Colon (tissue), 2 donors: ENCODE results near the gene TMEM120A.

Source experiments
- FAIRE-seq: peaks from 2 replicates; lab custom pipeline; 2012; peaks lifted over from hg19 to GRCh38; lab: Jason Lieb, UNC
- donor health status: control.
- donor health status: control.

TMEM120A gene

GRCh38 chr7:75995052-75995471, 667 bp upstream of the TMEM120A start:
- no peak for FAIRE-seq

DNA sequence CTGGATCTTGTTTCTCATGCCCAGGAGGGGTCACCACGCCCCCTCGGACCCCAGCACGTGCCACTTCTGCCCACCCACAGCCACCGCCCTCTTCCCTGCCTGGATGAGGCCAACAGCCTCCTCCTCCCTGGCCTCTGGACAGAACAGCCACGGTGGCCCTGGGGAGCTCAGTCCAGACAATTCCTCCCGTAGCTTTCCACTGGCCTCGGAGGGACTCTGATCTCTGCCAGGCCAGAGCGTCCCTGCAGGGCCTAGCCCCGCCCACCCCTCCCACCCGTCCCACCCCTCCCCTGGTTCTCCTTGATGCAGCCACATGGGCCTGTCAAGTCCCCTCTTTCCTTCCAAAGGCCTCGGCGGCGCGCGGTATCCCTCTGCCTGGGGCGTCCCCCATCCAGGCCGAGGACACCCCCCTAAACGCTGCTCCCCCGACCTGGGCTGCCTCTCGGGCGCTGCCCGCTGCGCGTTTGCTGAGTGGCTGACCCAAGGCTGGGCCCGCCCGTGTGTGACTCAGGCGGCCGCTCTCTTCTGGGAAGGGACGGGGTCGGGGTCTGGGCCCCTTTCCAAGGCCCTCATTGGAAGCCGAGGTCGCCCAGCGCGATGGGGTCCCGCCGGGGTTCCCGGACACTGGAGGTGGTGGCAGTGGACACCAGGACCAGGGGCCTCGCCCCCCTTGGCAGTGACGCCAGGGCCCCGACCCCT, 557 bp downstream of the TMEM120A start:
- no peak for FAIRE-seq

GRCh38 chr7:75992083-75992755, 2.2 kb downstream of the TMEM120A start:
- no peak for FAIRE-seq

DNA sequence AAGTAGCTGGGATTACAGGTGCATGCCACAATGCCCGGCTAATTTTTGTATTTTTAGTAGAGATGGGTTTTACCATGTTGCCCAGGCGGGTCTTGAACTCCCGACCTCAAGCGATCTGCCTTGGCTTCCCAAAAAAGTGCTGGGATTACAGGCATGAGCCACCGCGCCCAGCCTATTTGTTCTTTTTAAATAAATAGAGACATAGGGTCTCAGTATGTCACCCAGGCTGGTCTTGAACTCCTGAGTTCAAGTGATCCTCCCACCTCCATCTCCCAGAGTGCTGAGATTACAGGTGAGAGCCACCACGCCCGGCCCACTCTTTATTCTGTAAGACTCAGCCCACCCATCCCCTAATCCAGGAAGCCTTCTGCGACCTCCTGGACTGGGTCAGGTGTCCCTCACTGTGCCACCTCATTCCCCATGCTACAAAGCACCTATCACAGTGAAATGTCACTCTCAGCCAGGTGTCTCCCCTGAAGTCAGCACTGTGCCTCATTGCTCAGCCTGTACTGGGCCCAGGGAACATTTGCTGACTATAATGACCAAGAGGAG, 2.8 kb downstream of the TMEM120A start:
- no peak for FAIRE-seq

- no peak for FAIRE-seq
Measured at GRCh38 chr7:75989500-75990388, 4.7 kb downstream of the TMEM120A start.

DNA sequence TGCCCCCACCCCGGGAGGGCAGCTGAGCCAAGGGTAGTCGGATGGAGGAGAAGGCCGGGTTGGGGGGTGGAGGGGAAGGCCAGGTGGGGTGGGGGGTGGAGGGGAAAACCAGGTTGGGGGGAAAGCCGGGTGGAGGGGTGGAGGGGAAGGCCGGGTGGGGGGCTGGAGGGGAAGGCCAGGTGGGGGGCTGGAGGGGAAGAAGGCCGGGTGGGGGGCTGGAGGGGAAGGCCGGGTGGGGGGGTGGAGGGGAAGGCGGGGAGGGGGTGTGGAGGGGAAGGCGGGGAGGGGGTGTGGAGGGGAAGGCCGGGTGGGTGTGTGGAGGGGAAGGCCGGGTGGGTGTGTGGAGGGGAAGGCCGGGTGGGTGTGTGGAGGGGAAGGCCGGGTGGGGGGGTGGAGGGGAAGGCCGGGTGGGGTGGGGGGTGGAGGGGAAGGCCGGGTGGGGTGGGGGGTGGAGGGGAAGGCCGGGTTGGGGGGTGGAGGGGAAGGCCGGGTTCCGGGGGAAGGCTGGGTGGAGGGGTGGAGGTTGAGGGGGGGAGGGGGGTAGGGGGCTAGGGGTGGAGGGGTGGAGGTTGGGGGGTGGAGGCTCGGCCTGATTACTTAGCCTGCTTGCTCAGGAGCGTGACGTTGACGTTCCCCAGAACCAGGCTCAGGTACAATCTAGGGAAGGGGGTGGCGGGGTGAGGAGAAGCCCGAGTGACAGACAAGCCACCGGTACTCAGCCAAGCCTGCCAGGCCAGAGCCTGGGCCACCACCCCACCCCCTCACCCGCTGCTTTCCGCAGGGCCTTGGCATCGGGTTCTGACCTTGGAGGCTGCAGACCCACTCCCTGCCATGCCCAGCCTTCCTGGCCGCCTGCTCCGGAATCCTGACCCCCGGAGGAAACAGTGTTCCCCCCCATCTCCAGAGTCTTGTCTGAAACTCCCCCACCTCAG, 5.6 kb downstream of the TMEM120A start:
- FAIRE-seq, result no peak

DNA sequence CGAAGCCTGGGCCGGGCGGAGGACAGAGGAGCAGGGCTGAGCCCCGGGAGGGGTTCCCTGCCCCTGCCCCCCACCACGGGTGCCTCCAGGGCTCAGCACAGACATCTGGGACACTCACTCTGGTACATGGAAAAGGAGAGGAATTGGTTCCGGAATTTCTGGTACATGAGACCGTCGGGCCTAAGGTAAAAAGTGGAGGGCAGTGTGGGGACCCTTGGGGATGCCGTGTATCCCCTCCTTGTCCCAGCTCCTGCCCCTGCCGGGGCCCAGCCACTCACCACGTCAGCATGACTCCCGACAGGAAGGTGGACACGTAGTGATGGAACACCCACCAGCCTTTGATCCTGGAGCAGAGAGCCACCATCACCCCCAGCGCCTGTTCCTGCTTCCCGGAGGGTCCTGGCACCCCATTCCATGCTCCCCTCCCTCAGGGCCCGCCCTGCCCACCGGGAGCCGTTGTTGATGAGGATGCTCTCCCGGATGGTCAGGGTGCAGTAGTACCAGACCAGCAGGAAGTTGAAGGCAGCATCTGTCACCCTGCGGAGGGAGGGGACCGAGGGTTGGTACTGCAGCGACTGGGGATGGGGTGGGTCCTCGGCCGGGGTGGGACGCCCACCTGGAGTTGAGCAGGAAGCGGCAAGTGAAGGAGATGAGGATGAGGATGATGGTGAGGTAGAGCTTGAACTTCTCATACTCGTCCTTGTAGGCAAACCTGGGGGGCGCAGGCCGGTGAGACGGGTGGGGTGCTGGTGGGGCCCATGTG, 6.4 kb downstream of the TMEM120A start:
- no peak for FAIRE-seq

- FAIRE-seq, result no peak
Measured at GRCh38 chr7:75987026-75987804, 7.2 kb downstream of the TMEM120A start.

DNA sequence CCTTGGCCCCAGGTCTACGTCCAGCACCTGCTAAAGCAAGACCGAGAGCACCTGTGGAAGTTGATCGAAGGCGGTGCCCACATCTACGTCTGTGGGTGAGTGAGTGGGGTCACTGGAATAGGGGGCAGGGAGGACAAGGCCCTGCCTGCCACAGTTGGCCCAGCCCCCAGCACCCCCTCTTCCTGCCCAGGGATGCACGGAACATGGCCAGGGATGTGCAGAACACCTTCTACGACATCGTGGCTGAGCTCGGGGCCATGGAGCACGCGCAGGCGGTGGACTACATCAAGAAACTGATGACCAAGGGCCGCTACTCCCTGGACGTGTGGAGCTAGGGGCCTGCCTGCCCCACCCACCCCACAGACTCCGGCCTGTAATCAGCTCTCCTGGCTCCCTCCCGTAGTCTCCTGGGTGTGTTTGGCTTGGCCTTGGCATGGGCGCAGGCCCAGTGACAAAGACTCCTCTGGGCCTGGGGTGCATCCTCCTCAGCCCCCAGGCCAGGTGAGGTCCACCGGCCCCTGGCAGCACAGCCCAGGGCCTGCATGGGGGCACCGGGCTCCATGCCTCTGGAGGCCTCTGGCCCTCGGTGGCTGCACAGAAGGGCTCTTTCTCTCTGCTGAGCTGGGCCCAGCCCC, 8.1 kb downstream of the TMEM120A start:
- FAIRE-seq, result no peak

- no peak for FAIRE-seq
Measured at GRCh38 chr7:75985518-75986146, 8.8 kb downstream of the TMEM120A start.

DNA sequence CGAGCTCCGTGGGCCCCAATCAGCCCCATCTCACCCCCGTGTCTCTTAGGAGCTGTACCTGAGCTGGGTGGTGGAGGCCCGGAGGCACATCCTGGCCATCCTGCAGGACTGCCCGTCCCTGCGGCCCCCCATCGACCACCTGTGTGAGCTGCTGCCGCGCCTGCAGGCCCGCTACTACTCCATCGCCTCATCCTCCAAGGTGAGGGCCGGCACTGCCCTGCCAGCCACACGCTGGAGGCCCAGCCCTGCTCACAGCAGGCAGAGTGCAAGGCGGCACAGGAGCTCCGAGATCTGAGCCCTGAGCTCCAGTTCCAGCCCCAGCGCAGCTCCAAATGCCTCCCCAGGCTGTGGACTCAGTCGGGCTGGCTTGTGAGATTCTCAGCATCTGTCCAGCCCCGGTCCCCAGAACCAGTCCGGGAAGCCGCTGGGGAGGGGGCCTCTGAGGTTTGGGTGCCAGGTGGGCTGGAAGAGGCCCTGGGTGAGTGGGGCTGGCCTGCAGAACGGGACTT, 9.3 kb downstream of the TMEM120A start:
- FAIRE-seq, result no peak

DNA sequence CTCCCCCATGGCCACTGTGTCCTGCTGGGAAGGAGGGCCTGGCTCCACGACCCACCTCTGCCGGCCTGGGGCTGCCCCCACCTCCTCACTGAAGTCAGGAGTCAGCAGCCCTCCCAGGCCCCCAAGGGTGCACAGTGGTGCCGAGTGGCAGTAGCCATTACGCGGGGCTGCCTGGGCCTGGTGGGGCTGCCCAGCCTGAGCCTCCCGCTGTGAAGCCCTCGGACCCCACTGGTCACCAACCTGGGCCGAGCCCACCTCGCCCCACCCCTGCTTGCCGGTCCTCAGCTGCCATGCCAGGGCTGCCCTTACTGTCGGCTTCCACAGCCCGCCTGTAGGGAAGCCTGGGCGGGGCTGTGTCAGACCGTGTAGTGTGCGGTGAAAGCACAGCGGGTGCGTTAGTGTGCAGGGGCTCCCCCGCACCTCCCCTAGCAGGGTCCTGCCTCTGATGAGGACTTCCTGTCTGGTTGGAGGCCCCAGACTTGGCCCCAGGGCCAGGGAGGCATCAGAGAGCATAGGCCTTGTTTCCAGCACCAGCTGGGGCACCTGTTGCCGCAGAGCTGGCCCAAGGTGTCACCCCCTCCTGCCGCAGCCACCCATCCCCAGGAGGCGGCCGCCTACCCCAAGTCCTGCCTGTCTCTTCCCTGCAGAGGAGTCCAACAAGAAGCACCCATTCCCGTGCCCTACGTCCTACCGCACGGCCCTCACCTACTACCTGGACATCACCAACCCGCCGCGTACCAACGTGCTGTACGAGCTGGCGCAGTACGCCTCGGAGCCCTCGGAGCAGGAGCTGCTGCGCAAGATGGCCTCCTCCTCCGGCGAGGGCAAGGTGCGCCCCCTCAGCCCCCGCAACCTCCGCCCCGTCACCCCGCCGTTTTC, 10.0 kb downstream of the TMEM120A start:
- no peak for FAIRE-seq

DNA sequence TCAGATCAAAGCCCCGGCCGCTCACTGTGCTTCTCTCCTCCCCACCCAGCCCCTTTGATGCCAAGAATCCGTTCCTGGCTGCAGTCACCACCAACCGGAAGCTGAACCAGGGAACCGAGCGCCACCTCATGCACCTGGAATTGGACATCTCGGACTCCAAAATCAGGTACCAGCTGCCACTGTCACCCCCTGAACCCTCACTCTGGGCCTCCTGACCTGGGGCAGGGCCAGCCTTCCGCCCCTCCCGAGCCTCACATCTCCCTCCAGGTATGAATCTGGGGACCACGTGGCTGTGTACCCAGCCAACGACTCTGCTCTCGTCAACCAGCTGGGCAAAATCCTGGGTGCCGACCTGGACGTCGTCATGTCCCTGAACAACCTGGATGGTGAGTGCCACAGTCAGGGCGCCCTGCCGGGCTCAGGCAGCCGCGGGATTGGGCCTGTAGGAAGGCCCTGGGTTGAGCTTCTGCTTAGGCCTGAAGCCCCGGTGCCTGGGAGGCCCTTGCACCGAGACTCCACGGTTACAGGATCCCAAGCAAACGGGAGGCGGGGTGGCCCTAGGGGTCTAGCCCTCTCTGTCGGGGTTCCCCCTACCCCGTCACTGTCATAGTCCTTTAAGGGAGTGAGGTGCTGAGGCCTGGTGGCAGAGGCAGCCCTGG, 10.8 kb downstream of the TMEM120A start:
- no peak for FAIRE-seq

DNA sequence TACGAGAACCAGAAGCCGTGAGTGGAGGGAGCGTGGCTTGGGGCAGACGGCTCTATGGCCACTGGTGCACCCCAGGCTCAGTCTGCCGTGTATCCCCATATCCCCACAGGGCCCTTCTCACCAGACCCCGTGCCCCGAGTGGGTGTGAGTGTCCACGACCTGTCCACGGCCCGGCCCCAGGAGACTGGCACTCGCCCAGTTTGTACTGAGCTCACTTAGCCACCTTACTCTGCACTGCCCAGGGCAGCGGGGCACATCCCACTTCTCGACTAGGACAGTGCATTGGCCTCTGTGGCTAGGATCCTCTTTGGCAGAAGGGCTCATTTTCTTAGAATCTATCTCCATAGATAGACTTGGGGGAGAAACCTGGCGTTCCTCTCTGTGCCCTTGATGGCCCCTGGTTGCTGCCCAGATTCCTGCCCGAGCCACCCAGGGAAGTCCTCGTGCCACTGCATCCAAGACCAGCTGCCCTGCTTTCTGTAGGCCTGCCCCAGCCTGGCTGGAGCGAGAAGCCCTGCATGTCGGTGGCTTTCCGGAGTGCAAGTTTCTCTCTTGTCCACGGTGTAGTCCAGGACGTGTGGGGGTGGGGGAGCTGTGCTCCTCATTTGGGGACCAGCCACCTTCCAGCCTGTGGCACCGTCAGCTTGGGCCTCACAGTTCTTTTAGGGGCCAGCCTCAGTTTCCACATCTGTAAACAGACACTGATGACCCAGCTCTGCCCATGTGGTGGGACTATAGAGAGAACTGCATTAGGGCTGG, 11.9 kb downstream of the TMEM120A start:
- no peak for FAIRE-seq

- FAIRE-seq, result no peak
Measured at GRCh38 chr7:75981453-75982305, 12.7 kb downstream of the TMEM120A start.

DNA sequence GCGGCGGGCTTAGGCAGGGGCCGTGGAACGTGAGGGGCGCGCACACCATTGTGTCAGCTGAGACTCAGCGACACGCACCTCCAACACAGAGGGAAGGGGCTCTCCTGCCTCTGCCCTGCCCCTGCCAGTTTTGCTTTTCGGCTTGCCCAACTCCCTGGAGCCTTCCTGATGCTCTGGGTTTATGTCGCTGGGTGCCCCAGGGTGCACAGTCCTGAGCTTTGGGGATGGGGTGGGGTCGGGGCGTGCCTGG, 13.3 kb downstream of the TMEM120A start:
- FAIRE-seq, result no peak
